Endothelial cell of hepatic sinusoid (primary cell): ENCODE measurements around the gene CDHR5.
"Not testable (repeated sequence)": the region's sequence is repeated elsewhere in the genome, so short reads cannot be mapped to it uniquely, and the experiment has no call there.

Source experiments
- in situ Hi-C: cut with HindIII; loops from 2 replicates; pipeline ENCODE4 v1.10.0; 2017; ENCODE audit warnings: low sequenced_read_pairs

Gene CDHR5

GRCh38 chr11:592501-592900, 32.3 kb downstream of the CDHR5 start:
- in situ Hi-C loops: no loop called here

GRCh38 chr11:590997-591396, 33.8 kb downstream of the CDHR5 start:
- in situ Hi-C loops: no loop called here

GRCh38 chr11:589798-590197, 35.0 kb downstream of the CDHR5 start:
- in situ Hi-C loops: no loop called here

- in situ Hi-C loops: no loop called here
Observed at GRCh38 chr11:587978-588380, 36.8 kb downstream of the CDHR5 start.

GRCh38 chr11:587546-587945, 37.2 kb downstream of the CDHR5 start:
- in situ Hi-C loops: no loop called here

GRCh38 chr11:586376-587316, 38.1 kb downstream of the CDHR5 start:
- in situ Hi-C loops: no loop called here

GRCh38 chr11:584287-584686, 40.5 kb downstream of the CDHR5 start:
- in situ Hi-C loops: no loop called here

GRCh38 chr11:581752-582151, 43.0 kb downstream of the CDHR5 start:
- in situ Hi-C loops: no loop called here

GRCh38 chr11:581342-581741, 43.4 kb downstream of the CDHR5 start:
- in situ Hi-C loops: no loop called here

GRCh38 chr11:579830-580601, 44.7 kb downstream of the CDHR5 start:
- in situ Hi-C loops: no loop called here

GRCh38 chr11:578276-579035, 46.3 kb downstream of the CDHR5 start:
- in situ Hi-C loops: no loop called here

- in situ Hi-C loops: no loop called here
Observed at GRCh38 chr11:577611-577894, 47.2 kb downstream of the CDHR5 start.

GRCh38 chr11:576811-577610, 47.7 kb downstream of the CDHR5 start:
- in situ Hi-C loops: no loop called here

- in situ Hi-C loops: no loop called here
Observed at GRCh38 chr11:575996-576768, 48.6 kb downstream of the CDHR5 start, which contains the start of gene PHRF1. TSS of gene PHRF1 (plus strand) at chr11:576470. CDS start at chr11:581513, 5,043 bp downstream.

- in situ Hi-C loops: no loop called here
Observed at GRCh38 chr11:575313-575995, 49.3 kb downstream of the CDHR5 start.

GRCh38 chr11:574632-575312, 50.0 kb downstream of the CDHR5 start:
- in situ Hi-C loops: no loop called here

GRCh38 chr11:574031-574570, 50.7 kb downstream of the CDHR5 start:
- in situ Hi-C loops: not testable (repeated sequence)

- in situ Hi-C loops: no loop called here
Observed at GRCh38 chr11:573146-573759, 51.5 kb downstream of the CDHR5 start.
